PC-3 (cell line): ENCODE results near the gene RNF125. TPM values are rescaled to one million over a fixed set of nuclear protein-coding genes. Genes with fewer than 3 reads are reported as not detected.

Source experiments
- ATAC-seq: fragments of 200-7000 bp; cut with Tn5 transposase; 2 replicates; pipeline ENCODE4 v1.9.1; 2020; ENCODE audit warnings: mild to moderate bottlenecking, moderate library complexity
- BruUV-seq: library from RNA; stranded (reverse); fragments of 400-500 nt; replicated peaks from 2 replicates; lab custom pipeline; 2021; lab: Mats Ljungman, UMichigan
- CTCF ChIA-PET: fragments of 300-600 bp; sonication (Branson Sonifier 250); formaldehyde crosslinking; loops from one replicate; lab custom pipeline; 2022; ENCODE audit warnings: antibody characterized with exemption; lab: Charles Lee
- POLR2A ChIA-PET: fragments of 300-600 bp; sonication (Branson Sonifier 250); formaldehyde crosslinking; loops from one replicate; lab custom pipeline; 2022; ENCODE audit warnings: antibody characterized with exemption; ENCODE audit not compliant: unreplicated experiment; lab: Charles Lee
- DNase-seq: peaks from one replicate; pipeline ENCODE4 v3.0.0-alpha.2; 2015
- H2AFZ ChIP-seq: fragments of 300-600 bp; sonication (generic); 2 replicates; pipeline ENCODE4 v1.6.0; 2016; ENCODE audit warnings: antibody characterized with exemption, low read length
- H3F3A ChIP-seq: fragments of 300-600 bp; sonication (generic); one replicate; pipeline ENCODE4 v1.6.0; 2017; ENCODE audit warnings: antibody characterized with exemption, low read length, control low read depth, mild to moderate bottlenecking; ENCODE audit not compliant: unreplicated experiment
- H3K27ac ChIP-seq: fragments of 300-600 bp; sonication (generic); 2 replicates; pipeline ENCODE4 v1.5.1; 2016; ENCODE audit warnings: mild to moderate bottlenecking, low read length
- H3K27me3 ChIP-seq: fragments of 300-600 bp; sonication (generic); 2 replicates; pipeline ENCODE4 v1.6.1; 2016; ENCODE audit warnings: low read length, mixed read lengths
- H3K36me3 ChIP-seq: fragments of 300-600 bp; sonication (generic); 2 replicates; pipeline ENCODE4 v1.6.1; 2016; ENCODE audit warnings: low read depth, mixed run types, low read length, mixed read lengths
- H3K4me1 ChIP-seq: fragments of 300-600 bp; sonication (generic); 2 replicates; pipeline ENCODE4 v1.5.1; 2016; ENCODE audit warnings: low read length; ENCODE audit not compliant: insufficient read depth
- H3K4me2 ChIP-seq: fragments of 300-600 bp; sonication (generic); 2 replicates; pipeline ENCODE4 v1.6.0; 2016; ENCODE audit warnings: low read length
- H3K4me3 ChIP-seq: fragments of 300-600 bp; sonication (generic); 2 replicates; pipeline ENCODE4 v1.5.1; 2016; ENCODE audit warnings: mild to moderate bottlenecking, low read length, mixed read lengths
- H3K79me2 ChIP-seq: fragments of 300-600 bp; sonication (generic); 2 replicates; pipeline ENCODE4 v1.6.1; 2017; ENCODE audit warnings: low read length, mixed read lengths
- H3K9ac ChIP-seq: fragments of 300-600 bp; sonication (generic); 2 replicates; pipeline ENCODE4 v1.6.0; 2016; ENCODE audit warnings: mild to moderate bottlenecking, low read length
- H3K9me2 ChIP-seq: fragments of 300-600 bp; sonication (generic); replicated peaks from 2 replicates; pipeline ENCODE4 v1.6.1; 2016; ENCODE audit warnings: mixed run types, low read length, mixed read lengths
- H3K9me3 ChIP-seq: fragments of 300-600 bp; sonication (generic); 2 replicates; pipeline ENCODE4 v1.6.1; 2016; ENCODE audit warnings: low read length, mixed read lengths
- H4K20me1 ChIP-seq: fragments of 300-600 bp; sonication (generic); 2 replicates; pipeline ENCODE4 v1.6.1; 2016; ENCODE audit warnings: low read length, mixed read lengths
- CTCF ChIP-seq: fragments of 300-600 bp; sonication (generic); conservative IDR thresholded peaks from 2 replicates; pipeline ENCODE4 v1.5.1; 2017; ENCODE audit warnings: antibody characterized with exemption, low read depth, mild to moderate bottlenecking, low read length
- EZH2 ChIP-seq: fragments of 300-600 bp; sonication (generic); IDR thresholded peaks from one replicate; pipeline ENCODE4 v1.6.1; 2017; ENCODE audit warnings: antibody characterized with exemption, mild to moderate bottlenecking, low read length; ENCODE audit not compliant: unreplicated experiment
- EZH2phosphoT487 ChIP-seq: fragments of 300-600 bp; sonication (generic); IDR thresholded peaks from 2 replicates; pipeline ENCODE4 v1.6.1; 2018; ENCODE audit warnings: mild to moderate bottlenecking, antibody characterized with exemption, low read length, borderline replicate concordance
- intact Hi-C: fragments of 100-400 bp; cut with micrococcal nuclease; formaldehyde crosslinking; loops from 2 replicates; pipeline ENCODE4 v1.9.0; 2023
- total RNA-seq: library from RNA; depleted of rRNA; stranded (reverse); fragments of >200 nt; gene quantifications from 2 replicates; pipeline ENCODE4 v1.2.3, GENCODE V29; 2014

The RNF125 gene
- total RNA-seq, 1 experiment from 2014 or later, result 1.1 TPM

GRCh38 chr18:31978616-31979015, 40.0 kb upstream of the RNF125 start:
- TF ChIP-seq EZH2phosphoT487 (no peak), EZH2 (no peak), CTCF (no peak)
- H3K9me3 ChIP-seq, result no peaks in the 10 kb centered on the region
- no peak overlapping the region for H2AFZ ChIP-seq
- no peaks in the 10 kb centered on the region for H3F3A ChIP-seq
- intact Hi-C loops, result no loop called here
- H3K4me1 ChIP-seq, result no peaks in the 10 kb centered on the region
- ChIA-PET CTCF (no interaction called here), POLR2A (no interaction called here)
- no peaks in the 10 kb centered on the region for H4K20me1 ChIP-seq
- H3K9ac ChIP-seq, result no peak overlapping the region
- DNase-seq (no peak), ATAC-seq (no peak)
- no peaks in the 10 kb centered on the region for H3K27me3 ChIP-seq
- BruUV-seq, result no TSS peak
- no peak overlapping the region for H3K4me2 ChIP-seq
- no peak overlapping the region for H3K4me3 ChIP-seq
- H3K36me3 ChIP-seq, result no peaks in the 10 kb centered on the region; the same call in 1 of the 2 replicates
- no peaks in the 10 kb centered on the region for H3K9me2 ChIP-seq
- no peaks in the 10 kb centered on the region for H3K79me2 ChIP-seq
- H3K27ac ChIP-seq, result no peak overlapping the region

GRCh38 chr18:31979714-31980113, 38.9 kb upstream of the RNF125 start:
- Histone ChIP-seq H3K9ac (no peak overlapping the region), H3K36me3 (no peaks in the 10 kb centered on the region; the same call in 1 of the 2 replicates), H3K9me2 (no peaks in the 10 kb centered on the region), H3K27ac (no peak overlapping the region), H3K27me3 (no peaks in the 10 kb centered on the region), H3K79me2 (no peaks in the 10 kb centered on the region), H2AFZ (no peak overlapping the region), H3K4me1 (no peaks in the 10 kb centered on the region), H3K4me2 (no peak overlapping the region), H4K20me1 (no peaks in the 10 kb centered on the region), H3F3A (no peaks in the 10 kb centered on the region), H3K9me3 (no peaks in the 10 kb centered on the region), H3K4me3 (no peak overlapping the region)
- no TSS peak for BruUV-seq
- ChIA-PET POLR2A (no interaction called here), CTCF (no interaction called here)
- intact Hi-C loops, result no loop called here
- no peak for TF ChIP-seq EZH2
- no peak for TF ChIP-seq EZH2phosphoT487
- ATAC-seq (no peak), DNase-seq (no peak)

GRCh38 chr18:31980863-31981262, 37.8 kb upstream of the RNF125 start:
- ATAC-seq (no peak), DNase-seq (no peak)
- ChIA-PET CTCF (no interaction called here), POLR2A (no interaction called here)
- H3K36me3 ChIP-seq, result no peaks in the 10 kb centered on the region; the same call in 1 of the 2 replicates
- H3K79me2 ChIP-seq, result no peaks in the 10 kb centered on the region
- intact Hi-C loops, result no loop called here
- no peak overlapping the region for H2AFZ ChIP-seq
- no peaks in the 10 kb centered on the region for H3K9me3 ChIP-seq
- no peak overlapping the region for H3K9ac ChIP-seq
- H3K4me2 ChIP-seq, result no peak overlapping the region
- no peaks in the 10 kb centered on the region for H3K9me2 ChIP-seq
- H3K27ac ChIP-seq, result no peak overlapping the region
- H3K4me3 ChIP-seq, result no peak overlapping the region
- BruUV-seq, result no TSS peak
- H3F3A ChIP-seq, result no peaks in the 10 kb centered on the region
- no peaks in the 10 kb centered on the region for H4K20me1 ChIP-seq
- TF ChIP-seq EZH2 (no peak), EZH2phosphoT487 (no peak), CTCF (no peak)
- H3K4me1 ChIP-seq, result no peaks in the 10 kb centered on the region
- H3K27me3 ChIP-seq, result no peaks in the 10 kb centered on the region
